Measurements from ENCODE around the gene B4GALT1. TPM values are rescaled to one million over a fixed set of nuclear protein-coding genes. Genes with fewer than 3 reads are reported as not detected.
A peak's percentile ranks its signal among the peaks of the same experiment; 100 is the strongest.

B4GALT1 gene
- total RNA-seq, 1 experiment from 2014 or later, result 19.1 TPM

DNA sequence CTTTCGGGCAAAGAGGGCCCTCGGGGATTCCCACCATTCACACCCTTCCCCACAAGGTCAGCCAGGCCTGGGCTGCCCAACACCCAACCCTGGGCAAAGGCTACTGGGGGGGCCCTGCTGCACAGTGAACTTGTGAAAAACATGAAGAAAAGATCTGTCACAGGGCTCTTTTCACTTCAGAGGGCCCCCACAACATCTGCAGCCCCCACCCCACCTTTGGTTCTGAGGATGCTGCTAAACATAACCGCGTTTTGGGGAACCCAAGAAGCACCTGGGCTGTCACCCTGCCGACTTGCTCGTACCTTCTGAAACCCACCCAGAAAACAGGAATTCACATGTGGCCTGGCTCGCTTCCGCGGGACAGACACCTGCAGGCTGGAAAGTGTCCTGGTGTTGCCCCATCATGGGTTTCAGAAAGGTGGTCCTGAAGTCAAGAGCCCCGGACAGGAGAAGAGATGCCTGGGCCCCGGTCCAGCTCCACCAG, 29.3 kb downstream of the B4GALT1 start:
- DNase-seq (ENCODE audit: low spot score) (no peak), ATAC-seq (no peak)
- POLR2A ChIA-PET, result no interaction called here
- Mint-ChIP-seq H3K27me3 (ENCODE audit: low read depth) (no peaks in the 10 kb centered on the region), H3K36me3 (no peaks in the 10 kb centered on the region), H3K4me1 (peaks cover 7% of the 10 kb centered on the region), H3K4me3 (no peak overlapping the region), H3K27ac (no peak overlapping the region), H3K9me3 (no peaks in the 10 kb centered on the region)
- TF ChIP-seq KAT7 (CRISPR knock-in tag; IDR thresholded peaks at IDR 0.05; ENCODE audit: borderline replicate concordance) (no peak), FOXJ3 (CRISPR knock-in tag; IDR thresholded peaks at IDR 0.05; ENCODE audit: borderline replicate concordance) (no peak), JAZF1 (CRISPR knock-in tag; IDR thresholded peaks at IDR 0.05) (no peak), NFATC4 (CRISPR knock-in tag; IDR thresholded peaks at IDR 0.05) (no peak), GRHL2 (CRISPR knock-in tag; IDR thresholded peaks at IDR 0.05; ENCODE audit: insufficient replicate concordance, severe bottlenecking) (no peak), ESRRA (CRISPR knock-in tag; IDR thresholded peaks at IDR 0.05; ENCODE audit: borderline replicate concordance) (no peak)
- TF ChIP-seq, protein P1, sequence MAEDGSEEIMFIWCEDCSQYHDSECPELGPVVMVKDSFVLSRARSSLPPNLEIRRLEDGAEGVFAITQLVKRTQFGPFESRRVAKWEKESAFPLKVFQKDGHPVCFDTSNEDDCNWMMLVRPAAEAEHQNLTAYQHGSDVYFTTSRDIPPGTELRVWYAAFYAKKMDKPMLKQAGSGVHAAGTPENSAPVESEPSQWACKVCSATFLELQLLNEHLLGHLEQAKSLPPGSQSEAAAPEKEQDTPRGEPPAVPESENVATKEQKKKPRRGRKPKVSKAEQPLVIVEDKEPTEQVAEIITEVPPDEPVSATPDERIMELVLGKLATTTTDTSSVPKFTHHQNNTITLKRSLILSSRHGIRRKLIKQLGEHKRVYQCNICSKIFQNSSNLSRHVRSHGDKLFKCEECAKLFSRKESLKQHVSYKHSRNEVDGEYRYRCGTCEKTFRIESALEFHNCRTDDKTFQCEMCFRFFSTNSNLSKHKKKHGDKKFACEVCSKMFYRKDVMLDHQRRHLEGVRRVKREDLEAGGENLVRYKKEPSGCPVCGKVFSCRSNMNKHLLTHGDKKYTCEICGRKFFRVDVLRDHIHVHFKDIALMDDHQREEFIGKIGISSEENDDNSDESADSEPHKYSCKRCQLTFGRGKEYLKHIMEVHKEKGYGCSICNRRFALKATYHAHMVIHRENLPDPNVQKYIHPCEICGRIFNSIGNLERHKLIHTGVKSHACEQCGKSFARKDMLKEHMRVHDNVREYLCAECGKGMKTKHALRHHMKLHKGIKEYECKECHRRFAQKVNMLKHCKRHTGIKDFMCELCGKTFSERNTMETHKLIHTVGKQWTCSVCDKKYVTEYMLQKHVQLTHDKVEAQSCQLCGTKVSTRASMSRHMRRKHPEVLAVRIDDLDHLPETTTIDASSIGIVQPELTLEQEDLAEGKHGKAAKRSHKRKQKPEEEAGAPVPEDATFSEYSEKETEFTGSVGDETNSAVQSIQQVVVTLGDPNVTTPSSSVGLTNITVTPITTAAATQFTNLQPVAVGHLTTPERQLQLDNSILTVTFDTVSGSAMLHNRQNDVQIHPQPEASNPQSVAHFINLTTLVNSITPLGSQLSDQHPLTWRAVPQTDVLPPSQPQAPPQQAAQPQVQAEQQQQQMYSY (CRISPR knock-in tag; IDR thresholded peaks at IDR 0.05), result no peak
- TF ChIP-seq, protein P2, sequence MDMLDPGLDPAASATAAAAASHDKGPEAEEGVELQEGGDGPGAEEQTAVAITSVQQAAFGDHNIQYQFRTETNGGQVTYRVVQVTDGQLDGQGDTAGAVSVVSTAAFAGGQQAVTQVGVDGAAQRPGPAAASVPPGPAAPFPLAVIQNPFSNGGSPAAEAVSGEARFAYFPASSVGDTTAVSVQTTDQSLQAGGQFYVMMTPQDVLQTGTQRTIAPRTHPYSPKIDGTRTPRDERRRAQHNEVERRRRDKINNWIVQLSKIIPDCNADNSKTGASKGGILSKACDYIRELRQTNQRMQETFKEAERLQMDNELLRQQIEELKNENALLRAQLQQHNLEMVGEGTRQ (CRISPR knock-in tag; IDR thresholded peaks at IDR 0.05), result no peak
- TF ChIP-seq, protein P3, sequence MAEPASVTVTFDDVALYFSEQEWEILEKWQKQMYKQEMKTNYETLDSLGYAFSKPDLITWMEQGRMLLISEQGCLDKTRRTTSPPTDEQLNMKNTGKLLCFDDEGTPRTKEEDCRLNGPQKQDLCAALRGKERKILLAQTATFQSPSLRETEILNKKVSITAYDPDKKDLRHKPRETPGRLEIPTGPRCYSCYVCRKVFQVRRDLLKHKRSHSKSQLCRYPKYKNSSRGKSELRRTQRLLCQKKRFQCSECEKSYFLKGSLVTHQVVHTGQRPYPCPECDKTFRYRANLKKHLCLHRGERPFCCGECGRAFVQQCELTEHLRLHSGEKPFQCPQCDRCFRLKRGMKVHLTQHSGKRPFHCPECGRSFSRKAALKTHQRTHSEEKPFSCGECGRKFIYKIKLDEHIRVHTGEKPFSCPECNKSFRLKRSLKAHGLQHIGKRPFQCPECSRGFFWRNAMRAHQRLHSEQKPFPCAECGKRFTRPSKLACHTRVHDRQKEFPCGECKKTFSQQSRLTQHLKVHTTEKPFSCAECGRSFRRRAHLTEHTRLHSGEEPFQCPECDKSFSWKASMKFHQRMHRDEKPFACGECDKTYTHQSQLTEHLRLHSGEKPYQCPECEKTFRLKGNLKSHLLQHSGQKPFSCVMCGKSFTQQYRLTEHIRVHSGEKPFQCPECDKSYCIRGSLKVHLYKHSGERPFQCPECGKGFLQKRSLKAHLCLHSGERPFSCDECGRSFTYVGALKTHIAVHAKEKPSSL (CRISPR knock-in tag; conservative IDR thresholded peaks at IDR 0.05), result no peak
- TF ChIP-seq, protein P4, sequence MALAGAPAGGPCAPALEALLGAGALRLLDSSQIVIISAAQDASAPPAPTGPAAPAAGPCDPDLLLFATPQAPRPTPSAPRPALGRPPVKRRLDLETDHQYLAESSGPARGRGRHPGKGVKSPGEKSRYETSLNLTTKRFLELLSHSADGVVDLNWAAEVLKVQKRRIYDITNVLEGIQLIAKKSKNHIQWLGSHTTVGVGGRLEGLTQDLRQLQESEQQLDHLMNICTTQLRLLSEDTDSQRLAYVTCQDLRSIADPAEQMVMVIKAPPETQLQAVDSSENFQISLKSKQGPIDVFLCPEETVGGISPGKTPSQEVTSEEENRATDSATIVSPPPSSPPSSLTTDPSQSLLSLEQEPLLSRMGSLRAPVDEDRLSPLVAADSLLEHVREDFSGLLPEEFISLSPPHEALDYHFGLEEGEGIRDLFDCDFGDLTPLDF (CRISPR knock-in tag; IDR thresholded peaks at IDR 0.05), result no peak
- CTCF ChIA-PET, result interaction anchor here (0.6 kb wide), 1 partner anchor 18 kb away, joined by 3 read pairs; no protein-coding TSS in a partner anchor

DNA sequence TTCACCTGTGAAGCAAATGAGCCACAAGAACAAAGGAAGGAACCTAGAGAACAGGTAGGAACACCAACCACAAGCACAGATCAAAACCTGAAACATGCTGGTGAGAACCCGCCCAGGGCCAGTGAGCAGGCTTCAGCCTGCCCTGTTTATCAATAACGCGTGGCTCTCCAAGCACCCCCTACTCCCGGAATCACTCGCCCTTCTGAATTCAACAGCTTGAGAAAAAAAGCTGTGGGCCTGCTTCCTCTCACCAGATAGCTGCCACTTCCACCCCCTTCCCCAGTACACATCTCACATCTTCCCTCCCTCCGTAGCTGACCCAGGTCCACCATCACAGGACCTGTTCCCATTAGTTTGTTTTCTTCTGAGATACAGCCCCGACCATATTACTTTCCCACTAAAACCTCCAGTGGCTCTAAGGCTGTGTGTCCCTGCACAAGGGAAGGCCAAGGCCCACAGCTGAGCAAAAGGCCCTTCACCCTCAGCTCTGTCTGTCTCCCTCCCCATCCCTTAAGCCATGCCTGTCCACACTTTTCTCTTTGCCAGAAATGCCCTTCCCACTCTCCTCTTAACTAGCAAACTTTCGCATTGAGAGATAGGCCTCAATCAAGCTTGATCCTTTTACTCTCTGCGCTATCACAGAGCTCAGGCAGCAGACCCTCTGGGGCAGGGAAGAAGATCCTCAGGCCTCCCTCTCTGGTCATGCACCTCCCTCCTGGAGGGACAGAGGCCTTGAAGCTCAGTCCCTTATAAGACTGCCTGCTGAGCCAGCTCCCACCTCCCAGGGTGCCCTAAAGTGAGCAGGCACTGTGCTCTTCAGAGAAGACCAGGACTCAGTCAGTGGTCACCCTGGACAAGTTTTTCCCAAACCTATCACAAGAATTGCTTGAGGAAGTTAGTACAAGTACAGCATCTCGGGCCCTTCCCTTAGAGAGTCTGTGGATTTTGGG, 30.1 kb downstream of the B4GALT1 start:
- Mint-ChIP-seq H3K9me3 (no peaks in the 10 kb centered on the region), H3K36me3 (no peaks in the 10 kb centered on the region), H3K27me3 (ENCODE audit: low read depth) (no peaks in the 10 kb centered on the region), H3K4me1 (peaks cover 7% of the 10 kb centered on the region), H3K27ac (peak overlapping the region; percentile 50), H3K4me3 (no peak overlapping the region)
- CTCF ChIA-PET, result interaction anchor here (0.6 to 0.8 kb wide), 3 partner anchors 19 to 34 kb away, joined by 3 to 5 read pairs (median 3); partner anchors contain the start of gene B4GALT1
- ATAC-seq, result no peak
- no peak for DNase-seq (ENCODE audit: low spot score)
- POLR2A ChIA-PET, result no interaction called here
- TF ChIP-seq ELF4 (CRISPR knock-in tag; IDR thresholded peaks at IDR 0.05; ENCODE audit: low read depth), result no peak
- TF ChIP-seq ZNF317 (CRISPR knock-in tag; IDR thresholded peaks at IDR 0.05; ENCODE audit: borderline replicate concordance, low read depth), result no peak
- TF ChIP-seq, protein P5, sequence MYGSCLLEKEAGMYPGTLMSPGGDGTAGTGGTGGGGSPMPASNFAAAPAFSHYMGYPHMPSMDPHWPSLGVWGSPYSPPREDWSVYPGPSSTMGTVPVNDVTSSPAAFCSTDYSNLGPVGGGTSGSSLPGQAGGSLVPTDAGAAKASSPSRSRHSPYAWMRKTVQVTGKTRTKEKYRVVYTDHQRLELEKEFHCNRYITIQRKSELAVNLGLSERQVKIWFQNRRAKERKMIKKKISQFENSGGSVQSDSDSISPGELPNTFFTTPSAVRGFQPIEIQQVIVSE (CRISPR knock-in tag; IDR thresholded peaks at IDR 0.05; ENCODE audit: borderline replicate concordance), result no peak
- TF ChIP-seq, protein P6, sequence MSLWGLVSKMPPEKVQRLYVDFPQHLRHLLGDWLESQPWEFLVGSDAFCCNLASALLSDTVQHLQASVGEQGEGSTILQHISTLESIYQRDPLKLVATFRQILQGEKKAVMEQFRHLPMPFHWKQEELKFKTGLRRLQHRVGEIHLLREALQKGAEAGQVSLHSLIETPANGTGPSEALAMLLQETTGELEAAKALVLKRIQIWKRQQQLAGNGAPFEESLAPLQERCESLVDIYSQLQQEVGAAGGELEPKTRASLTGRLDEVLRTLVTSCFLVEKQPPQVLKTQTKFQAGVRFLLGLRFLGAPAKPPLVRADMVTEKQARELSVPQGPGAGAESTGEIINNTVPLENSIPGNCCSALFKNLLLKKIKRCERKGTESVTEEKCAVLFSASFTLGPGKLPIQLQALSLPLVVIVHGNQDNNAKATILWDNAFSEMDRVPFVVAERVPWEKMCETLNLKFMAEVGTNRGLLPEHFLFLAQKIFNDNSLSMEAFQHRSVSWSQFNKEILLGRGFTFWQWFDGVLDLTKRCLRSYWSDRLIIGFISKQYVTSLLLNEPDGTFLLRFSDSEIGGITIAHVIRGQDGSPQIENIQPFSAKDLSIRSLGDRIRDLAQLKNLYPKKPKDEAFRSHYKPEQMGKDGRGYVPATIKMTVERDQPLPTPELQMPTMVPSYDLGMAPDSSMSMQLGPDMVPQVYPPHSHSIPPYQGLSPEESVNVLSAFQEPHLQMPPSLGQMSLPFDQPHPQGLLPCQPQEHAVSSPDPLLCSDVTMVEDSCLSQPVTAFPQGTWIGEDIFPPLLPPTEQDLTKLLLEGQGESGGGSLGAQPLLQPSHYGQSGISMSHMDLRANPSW (CRISPR knock-in tag; conservative IDR thresholded peaks at IDR 0.05; ENCODE audit: low read depth), result no peak
- TF ChIP-seq, protein P7, sequence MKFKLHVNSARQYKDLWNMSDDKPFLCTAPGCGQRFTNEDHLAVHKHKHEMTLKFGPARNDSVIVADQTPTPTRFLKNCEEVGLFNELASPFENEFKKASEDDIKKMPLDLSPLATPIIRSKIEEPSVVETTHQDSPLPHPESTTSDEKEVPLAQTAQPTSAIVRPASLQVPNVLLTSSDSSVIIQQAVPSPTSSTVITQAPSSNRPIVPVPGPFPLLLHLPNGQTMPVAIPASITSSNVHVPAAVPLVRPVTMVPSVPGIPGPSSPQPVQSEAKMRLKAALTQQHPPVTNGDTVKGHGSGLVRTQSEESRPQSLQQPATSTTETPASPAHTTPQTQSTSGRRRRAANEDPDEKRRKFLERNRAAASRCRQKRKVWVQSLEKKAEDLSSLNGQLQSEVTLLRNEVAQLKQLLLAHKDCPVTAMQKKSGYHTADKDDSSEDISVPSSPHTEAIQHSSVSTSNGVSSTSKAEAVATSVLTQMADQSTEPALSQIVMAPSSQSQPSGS (CRISPR knock-in tag; IDR thresholded peaks at IDR 0.05; ENCODE audit: borderline replicate concordance, low read depth), result no peak
- TF ChIP-seq, protein P8, sequence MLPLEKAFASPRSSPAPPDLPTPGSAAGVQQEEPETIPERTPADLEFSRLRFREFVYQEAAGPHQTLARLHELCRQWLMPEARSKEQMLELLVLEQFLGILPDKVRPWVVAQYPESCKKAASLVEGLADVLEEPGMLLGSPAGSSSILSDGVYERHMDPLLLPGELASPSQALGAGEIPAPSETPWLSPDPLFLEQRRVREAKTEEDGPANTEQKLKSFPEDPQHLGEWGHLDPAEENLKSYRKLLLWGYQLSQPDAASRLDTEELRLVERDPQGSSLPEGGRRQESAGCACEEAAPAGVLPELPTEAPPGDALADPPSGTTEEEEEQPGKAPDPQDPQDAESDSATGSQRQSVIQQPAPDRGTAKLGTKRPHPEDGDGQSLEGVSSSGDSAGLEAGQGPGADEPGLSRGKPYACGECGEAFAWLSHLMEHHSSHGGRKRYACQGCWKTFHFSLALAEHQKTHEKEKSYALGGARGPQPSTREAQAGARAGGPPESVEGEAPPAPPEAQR (CRISPR knock-in tag; IDR thresholded peaks at IDR 0.05), result no peak

Measured in WTC11 (cell line).